Kidney (tissue), 14 donors: ENCODE results near the gene UBE2M. TPM values are rescaled to one million over a fixed set of nuclear protein-coding genes. Genes with fewer than 3 reads are reported as not detected.
A peak's percentile ranks its signal among the peaks of the same experiment; 100 is the strongest.

Source experiments
- DNase-seq, 5 donors: peaks; one replicate each; pipeline ENCODE4 v3.0.0-alpha.2; 2013 to 2020
- FAIRE-seq: peaks from 2 replicates; lab custom pipeline; 2012; peaks lifted over from hg19 to GRCh38; lab: Jason Lieb, UNC
- H3K27ac ChIP-seq, 2 donors: one replicate each; pipeline ENCODE4 v1.7.0; 2013; ENCODE audit warnings: low read depth in 2 of 2, low read length in 2 of 2, inconsistent platforms in 1 of 2
- H3K27me3 ChIP-seq: one replicate; pipeline ENCODE4 v1.7.1; 2013; ENCODE audit warnings: low read length, inconsistent platforms; ENCODE audit not compliant: control insufficient read depth, insufficient read depth
- H3K36me3 ChIP-seq, 3 donors: one replicate each; pipeline versions ENCODE4 v1.7.0 to v1.7.1; 2013; ENCODE audit warnings: low read length in 3 of 3, control low read depth in 1 of 3, inconsistent platforms in 1 of 3; ENCODE audit not compliant: insufficient read depth in 3 of 3, control insufficient read depth in 2 of 3
- H3K4me1 ChIP-seq, 3 donors: one replicate each; pipeline versions ENCODE4 v1.7.0 to v1.7.1; 2013; ENCODE audit warnings: low read length in 3 of 3, inconsistent platforms in 1 of 3, low read depth in 1 of 3; ENCODE audit not compliant: control insufficient read depth in 2 of 3, insufficient read depth in 2 of 3
- H3K4me3 ChIP-seq, 3 donors: one replicate each; pipeline versions ENCODE4 v1.7.0 to v1.8.1; 2013; ENCODE audit warnings: low read length in 3 of 3, control low read depth in 1 of 3, inconsistent platforms in 1 of 3
- H3K9ac ChIP-seq, 3 donors: one replicate each; pipeline versions ENCODE4 v1.7.0 to v1.7.1; 2013; ENCODE audit warnings: low read length in 3 of 3, control low read depth in 1 of 3, inconsistent platforms in 1 of 3
- H3K9me3 ChIP-seq, 3 donors: one replicate each; pipeline versions ENCODE4 v1.7.0 to v1.7.1; 2013; ENCODE audit warnings: low read length in 3 of 3, control low read depth in 1 of 3, inconsistent platforms in 1 of 3; ENCODE audit not compliant: control insufficient read depth in 2 of 3, insufficient read depth in 1 of 3
- intact Hi-C: fragments of 100-400 bp; cut with DNase I; formaldehyde crosslinking; loops from one replicate; pipeline ENCODE4 v1.11.1; 2022
- polyA plus RNA-seq: library from polyadenylated mRNA; stranded (reverse); fragments of 350-450 nt; fragmentation: Illumina TruSeq; extraction: RNeasy Lipid Tissue Mini Kit (QIAGEN cat#74804); gene quantifications from one replicate; pipeline ENCODE4 v1.2.3, GENCODE V29; 2014; ENCODE audit warnings: low read depth, low replicate concordance; ENCODE audit not compliant: insufficient read depth
- total RNA-seq: library from RNA; stranded (reverse); fragmentation: NEBNext Ultra II Directional; extraction: Animal tissue kit (Norgen Biotek cat#: 25700); gene quantifications from one replicate; pipeline ENCODE4 v1.2.1, GENCODE V29; 2021
- TF ChIP-seq, protein P1 (sequence below): IDR thresholded peaks from 3 replicates; pipeline ENCODE4 v1.5.1; 2012; ENCODE audit warnings: mild to moderate bottlenecking, moderate library complexity, borderline replicate concordance; ENCODE audit not compliant: insufficient read depth; ENCODE audit errors: extremely low read depth
- donor health status: control.
- donor health status: control.
- donor health status: control.
- donor health status: control.
- donor health status: control.
- donor health status: DM: yes; HTN: yes; CAD: no.
- donor health status: Normal renal cell carcinoma (clear cell type).

UBE2M gene
- total and polyA plus RNA-seq, 2 donors from 2014 or later = 60.4 to 98.0 TPM

GRCh38 chr19:58549664-58550361 lies 8.6 kb downstream of the UBE2M start:
- FAIRE-seq (no peak), DNase-seq (peak in 1 of 5 donors; percentile 64)
- intact Hi-C loops = no loop called here
- peaks cover 16 to 67% (median 47%) of the 10 kb centered on the region in 3 donors for H3K36me3 ChIP-seq
- no peak overlapping the region for H3K4me3 ChIP-seq
- H3K4me1 ChIP-seq = peaks cover 2 to 31% (median 17%) of the 10 kb centered on the region in 3 donors
- no peak overlapping the region for H3K9ac ChIP-seq
- TF ChIP-seq, protein P1, sequence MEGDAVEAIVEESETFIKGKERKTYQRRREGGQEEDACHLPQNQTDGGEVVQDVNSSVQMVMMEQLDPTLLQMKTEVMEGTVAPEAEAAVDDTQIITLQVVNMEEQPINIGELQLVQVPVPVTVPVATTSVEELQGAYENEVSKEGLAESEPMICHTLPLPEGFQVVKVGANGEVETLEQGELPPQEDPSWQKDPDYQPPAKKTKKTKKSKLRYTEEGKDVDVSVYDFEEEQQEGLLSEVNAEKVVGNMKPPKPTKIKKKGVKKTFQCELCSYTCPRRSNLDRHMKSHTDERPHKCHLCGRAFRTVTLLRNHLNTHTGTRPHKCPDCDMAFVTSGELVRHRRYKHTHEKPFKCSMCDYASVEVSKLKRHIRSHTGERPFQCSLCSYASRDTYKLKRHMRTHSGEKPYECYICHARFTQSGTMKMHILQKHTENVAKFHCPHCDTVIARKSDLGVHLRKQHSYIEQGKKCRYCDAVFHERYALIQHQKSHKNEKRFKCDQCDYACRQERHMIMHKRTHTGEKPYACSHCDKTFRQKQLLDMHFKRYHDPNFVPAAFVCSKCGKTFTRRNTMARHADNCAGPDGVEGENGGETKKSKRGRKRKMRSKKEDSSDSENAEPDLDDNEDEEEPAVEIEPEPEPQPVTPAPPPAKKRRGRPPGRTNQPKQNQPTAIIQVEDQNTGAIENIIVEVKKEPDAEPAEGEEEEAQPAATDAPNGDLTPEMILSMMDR = no peak
- no peaks in the 10 kb centered on the region for H3K9me3 ChIP-seq
- no peaks in the 10 kb centered on the region for H3K27me3 ChIP-seq
- H3K27ac ChIP-seq = no peak overlapping the region

GRCh38 chr19:58548859-58549663 lies 9.3 kb downstream of the UBE2M start:
- Histone ChIP-seq H3K4me1 (peaks cover 2 to 26% (median 14%) of the 10 kb centered on the region in 3 donors), H3K27me3 (no peaks in the 10 kb centered on the region), H3K4me3 (no peak overlapping the region), H3K9me3 (no peaks in the 10 kb centered on the region), H3K27ac (no peak overlapping the region), H3K9ac (no peak overlapping the region), H3K36me3 (peaks cover 16 to 67% (median 47%) of the 10 kb centered on the region in 3 donors)
- DNase-seq (peak in 2 of 5 donors; percentile 44 to 61), FAIRE-seq (no peak)
- TF ChIP-seq, protein P1 = no peak
- intact Hi-C loops = no loop called here

DNA sequence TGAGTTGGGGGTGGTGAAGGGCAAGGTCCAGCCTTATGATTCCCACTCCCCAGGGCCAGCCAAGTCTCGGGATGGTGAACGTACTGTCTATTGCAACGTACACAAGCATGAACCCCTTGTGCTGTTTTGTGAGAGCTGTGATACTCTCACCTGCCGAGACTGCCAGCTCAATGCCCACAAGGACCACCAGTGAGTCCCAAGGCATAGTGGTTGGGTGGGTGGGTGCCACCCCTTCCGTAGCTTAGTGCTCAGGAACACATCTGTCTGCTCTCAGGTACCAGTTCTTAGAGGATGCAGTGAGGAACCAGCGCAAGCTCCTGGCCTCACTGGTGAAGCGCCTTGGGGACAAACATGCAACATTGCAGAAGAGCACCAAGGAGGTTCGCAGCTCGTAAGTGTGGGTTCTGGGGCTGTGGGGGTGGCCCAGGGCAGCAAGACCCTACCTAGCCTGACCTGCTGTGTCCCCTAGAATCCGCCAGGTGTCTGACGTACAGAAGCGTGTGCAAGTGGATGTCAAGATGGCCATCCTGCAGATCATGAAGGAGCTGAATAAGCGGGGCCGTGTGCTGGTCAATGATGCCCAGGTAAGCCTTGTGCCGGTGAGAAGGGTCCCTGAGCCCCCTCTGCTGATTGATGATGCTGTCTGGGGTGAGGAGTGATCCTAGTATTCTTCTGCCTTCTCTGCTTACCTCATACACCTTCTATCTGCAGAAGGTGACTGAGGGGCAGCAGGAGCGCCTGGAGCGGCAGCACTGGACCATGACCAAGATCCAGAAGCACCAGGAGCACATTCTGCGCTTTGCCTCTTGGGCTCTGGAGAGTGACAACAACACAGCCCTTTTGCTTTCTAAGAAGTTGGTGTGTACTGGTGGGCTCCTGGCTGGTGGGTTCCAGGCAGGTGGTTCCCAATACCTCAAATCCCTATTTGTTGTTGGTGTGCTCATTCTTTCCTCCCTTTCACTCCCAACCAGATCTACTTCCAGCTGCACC lies 10.8 kb downstream of the UBE2M start:
- Histone ChIP-seq H3K4me1 (peaks cover 2 to 20% (median 9%) of the 10 kb centered on the region in 3 donors), H3K9me3 (no peaks in the 10 kb centered on the region), H3K36me3 (peaks cover 16 to 65% (median 45%) of the 10 kb centered on the region in 3 donors), H3K4me3 (no peak overlapping the region), H3K9ac (no peak overlapping the region), H3K27ac (no peak overlapping the region), H3K27me3 (no peaks in the 10 kb centered on the region)
- TF ChIP-seq, protein P1 = no peak
- intact Hi-C loops = no loop called here
- FAIRE-seq (no peak), DNase-seq (no peak)
